Renal pelvis (tissue), 4 donors: ENCODE results near the gene NCS1. TPM values are rescaled to one million over a fixed set of nuclear protein-coding genes. Genes with fewer than 3 reads are reported as not detected.
"Not testable (repeated sequence)": the region's sequence is repeated elsewhere in the genome, so short reads cannot be mapped to it uniquely, and the experiment has no call there.

Experiments used
- DNase-seq: peaks from one replicate; pipeline ENCODE4 v3.0.0-alpha.2; 2013
- polyA plus RNA-seq, 3 donors: library from polyadenylated mRNA; unstranded; fragments of 120-200 nt; gene quantifications; one replicate each; pipeline ENCODE4 v1.2.1, GENCODE V29; 2013; ENCODE audit not compliant: insufficient read length in 3 of 3

Gene NCS1
- polyA plus RNA-seq, 3 donors, result 25.1 to 29.6 (median 27.7) TPM

DNA sequence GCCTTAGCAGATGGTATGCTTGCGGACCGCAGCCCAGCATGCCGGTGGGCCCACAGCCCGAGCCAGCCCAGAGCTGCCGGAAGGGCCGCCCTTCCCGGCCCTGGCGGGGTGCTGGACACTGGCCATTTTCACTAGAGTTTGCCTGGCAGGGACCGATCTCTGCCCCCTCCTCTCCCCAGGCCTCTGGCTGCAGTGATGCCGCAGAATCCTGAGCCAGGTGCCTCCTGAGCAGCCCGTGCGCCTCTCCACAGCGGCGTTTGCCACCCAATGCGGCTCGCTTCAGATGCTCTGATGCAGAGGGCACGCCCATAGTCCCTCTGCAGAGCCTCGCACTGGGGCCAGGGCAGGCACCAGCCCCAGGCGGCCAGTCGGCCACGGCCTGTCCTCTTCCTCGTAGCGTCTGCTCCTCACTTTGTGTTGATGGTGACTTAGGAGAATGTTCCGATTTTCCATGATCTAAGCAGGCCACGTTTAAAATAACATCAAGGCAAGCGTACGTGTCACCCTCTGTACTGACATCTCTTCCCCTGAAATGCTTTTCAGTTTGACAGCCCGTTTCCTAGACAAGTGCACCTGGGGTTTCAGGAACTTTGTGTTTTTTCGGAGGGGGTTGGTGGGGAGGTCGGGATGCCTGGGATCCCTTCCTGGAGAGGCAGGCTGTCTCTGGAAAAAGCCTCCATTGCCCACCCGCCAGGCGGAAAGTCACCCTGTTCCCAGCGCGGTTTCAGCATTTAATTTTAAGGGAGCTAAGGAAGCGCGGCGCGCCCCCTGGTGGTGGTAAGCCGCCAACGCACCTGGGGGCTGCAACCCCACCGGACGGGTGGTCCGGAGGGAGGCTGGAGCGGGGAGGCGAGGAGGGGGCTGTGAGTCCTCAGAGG, 63.6 kb downstream of the NCS1 start:
- peak; percentile 69 for DNase-seq

DNA sequence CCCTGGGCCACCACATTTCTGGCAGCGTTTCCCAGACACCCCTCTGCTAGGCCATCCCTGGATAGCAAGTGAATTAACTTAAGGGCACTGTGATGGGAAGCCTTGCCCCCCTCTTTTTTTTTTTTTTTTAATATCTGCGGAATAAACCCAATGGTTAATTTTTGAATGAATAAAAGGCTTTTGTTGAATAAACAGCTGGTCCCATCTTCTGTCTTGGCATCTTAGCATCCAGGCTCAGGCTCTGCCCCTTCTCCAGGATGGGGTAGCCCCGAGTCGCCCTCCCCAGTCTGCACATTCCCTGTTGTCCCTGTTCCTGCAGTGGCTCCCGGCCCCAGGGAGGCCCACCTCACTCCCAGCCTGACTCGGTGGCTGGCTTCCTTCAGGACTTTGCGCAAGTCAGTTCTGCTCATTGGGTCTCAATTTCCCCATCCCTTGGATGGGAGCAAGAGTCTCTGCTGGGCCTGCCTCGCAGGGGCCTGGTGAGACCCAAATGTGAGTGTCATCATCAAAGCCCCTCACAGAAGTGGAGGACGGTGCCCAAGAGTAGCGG, 64.3 kb downstream of the NCS1 start:
- DNase-seq, result no peak

DNA sequence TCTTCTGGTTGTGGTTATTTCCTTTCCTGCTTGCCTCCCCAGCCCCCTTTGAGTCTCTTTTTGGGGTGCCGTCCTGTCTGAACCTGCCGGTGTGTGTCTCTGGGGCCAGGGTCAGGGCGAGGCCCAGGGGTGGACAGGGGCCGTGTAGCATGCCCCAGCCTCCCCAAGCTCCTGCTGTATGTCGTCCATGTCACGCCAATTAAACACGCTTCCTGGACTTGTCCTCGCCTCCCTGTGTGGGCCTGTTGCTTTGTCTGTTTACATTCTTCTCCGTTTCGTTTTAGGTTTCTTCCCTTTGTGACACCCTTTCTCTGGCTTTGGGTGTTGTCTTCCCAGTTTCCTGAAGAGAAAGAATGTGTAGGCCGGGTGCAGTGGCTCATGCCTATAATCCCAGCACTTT, 64.9 kb downstream of the NCS1 start:
- no peak for DNase-seq

DNA sequence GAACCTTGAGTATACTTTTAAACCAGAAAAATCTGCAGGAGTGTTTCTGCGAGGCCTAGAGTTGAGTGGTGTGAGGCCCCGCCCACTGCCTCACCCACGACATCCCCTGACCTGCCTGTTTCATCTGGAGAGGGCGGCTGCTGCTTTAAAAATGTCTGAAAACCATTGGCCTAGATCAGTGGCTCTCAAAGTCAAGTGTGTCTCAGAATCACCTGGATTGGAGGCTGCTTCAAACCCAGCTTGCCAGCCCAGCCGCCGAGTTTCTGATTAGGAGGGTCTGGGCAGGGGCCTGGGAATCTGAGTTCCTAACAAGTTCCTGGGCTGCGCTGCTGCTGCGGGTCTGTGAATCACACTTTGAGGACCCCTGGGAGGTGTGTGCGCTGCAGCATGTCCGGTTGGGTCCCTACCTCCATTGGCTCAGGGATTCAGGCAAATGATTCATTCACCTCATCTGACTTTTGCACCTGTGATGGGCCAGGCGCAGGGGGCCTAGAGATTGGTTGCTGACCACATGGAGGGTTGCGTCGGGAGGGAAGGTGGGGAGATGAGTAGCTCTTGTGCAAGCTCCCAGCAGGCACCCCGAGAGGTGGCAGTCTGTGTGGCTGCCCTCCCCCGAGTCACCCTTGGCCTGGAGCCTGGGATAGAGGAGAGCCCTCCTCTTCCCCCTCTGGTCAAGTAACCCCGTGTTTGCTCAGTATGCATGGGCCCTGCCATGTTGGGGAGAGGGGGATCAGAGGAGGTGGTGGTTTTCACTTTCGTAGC, 65.7 kb downstream of the NCS1 start:
- no peak for DNase-seq

DNA sequence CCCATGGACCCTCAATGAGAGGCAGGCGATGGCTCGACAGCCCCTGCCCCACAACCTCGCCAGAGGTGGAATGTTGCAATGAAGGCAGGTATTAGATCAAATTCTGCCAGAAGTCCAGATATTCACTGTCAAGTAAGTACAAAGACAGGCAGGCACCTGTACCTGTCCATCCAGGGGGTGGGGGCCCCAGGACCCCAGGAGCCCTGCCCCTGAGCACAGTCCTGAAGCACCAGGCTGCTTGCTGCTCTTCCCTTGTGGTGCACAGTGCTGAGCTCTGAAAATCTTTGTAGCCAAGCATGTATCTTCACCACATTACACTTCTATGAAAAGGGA, 67.1 kb downstream of the NCS1 start:
- DNase-seq, result no peak

DNA sequence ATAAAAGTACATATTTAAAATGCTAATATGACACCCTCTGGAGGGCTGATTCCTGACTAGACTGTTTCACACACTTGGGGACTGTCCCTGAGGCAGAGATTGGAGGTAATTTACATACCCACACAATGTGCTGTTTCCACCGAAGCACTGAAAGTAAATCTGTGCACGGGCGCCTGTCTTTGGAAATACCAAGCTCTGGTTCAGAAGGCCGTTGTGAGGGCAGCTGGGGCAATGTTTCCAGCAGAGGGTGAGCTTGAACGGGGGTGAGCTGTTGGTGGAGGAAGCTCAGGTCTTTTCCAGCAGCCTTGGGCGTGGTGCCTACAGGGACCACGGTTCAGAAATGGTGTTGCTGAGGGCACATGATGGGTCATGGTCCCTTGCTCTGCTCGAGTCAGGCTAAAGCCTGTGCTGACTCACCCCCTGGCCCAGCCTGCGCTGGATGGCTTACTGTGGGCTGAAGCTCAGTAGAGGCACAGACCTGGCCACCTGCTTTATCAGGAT, 67.6 kb downstream of the NCS1 start:
- DNase-seq, result no peak

DNA sequence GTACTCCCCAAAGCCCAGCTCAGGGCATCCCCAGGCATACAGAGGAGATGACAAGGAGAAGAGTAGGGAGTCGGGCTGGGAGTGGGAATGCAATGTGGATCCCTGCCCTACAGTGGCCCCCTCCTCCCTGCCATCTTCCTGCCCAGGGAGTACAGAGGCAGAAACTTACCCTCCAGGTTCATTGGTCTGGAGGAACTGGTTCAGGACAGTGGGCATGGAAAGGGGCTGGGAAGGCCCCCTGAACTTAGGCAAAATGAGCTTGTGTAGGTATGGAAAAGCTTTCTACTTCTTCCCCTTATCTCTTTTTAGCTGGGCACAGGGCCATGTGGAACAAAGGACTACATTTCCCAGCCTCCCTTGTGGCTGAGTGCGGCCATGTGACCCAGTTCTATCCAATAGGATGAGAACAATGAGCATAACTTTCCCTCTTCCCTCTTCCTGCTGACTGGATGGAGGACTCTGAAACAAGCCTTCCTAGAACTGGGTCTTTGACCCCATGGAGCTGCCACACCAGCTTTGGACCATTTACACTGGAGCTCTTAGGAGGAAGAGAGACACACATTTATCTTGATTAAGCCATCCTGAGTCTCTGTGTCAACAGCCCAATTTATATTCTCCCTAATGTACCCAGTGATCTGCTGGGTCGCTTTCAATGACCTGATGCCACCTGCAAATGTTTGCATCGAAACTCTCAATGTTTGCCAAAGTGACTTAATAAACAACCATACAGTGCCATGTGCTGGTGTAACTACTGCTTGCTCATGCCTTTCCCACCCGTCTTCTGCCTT, 68.4 kb downstream of the NCS1 start:
- DNase-seq, result no peak

DNA sequence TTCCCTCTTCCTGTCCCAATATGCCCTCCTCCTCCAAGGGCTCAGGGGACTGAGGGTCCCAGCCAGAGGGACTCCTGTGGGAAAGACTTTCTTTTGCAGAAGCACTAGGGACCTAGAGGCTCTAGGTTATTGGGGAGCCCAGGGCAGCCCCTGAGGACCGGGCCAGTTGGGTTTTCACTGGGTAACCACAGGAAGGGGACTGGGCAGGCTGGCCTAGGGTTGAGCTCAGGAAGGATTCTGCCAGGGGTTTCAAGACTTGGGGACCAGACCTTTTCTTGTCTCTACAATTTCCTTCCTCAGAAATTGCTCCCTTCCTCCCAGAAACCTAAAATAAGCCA, 69.0 kb downstream of the NCS1 start:
- DNase-seq, result no peak

DNA sequence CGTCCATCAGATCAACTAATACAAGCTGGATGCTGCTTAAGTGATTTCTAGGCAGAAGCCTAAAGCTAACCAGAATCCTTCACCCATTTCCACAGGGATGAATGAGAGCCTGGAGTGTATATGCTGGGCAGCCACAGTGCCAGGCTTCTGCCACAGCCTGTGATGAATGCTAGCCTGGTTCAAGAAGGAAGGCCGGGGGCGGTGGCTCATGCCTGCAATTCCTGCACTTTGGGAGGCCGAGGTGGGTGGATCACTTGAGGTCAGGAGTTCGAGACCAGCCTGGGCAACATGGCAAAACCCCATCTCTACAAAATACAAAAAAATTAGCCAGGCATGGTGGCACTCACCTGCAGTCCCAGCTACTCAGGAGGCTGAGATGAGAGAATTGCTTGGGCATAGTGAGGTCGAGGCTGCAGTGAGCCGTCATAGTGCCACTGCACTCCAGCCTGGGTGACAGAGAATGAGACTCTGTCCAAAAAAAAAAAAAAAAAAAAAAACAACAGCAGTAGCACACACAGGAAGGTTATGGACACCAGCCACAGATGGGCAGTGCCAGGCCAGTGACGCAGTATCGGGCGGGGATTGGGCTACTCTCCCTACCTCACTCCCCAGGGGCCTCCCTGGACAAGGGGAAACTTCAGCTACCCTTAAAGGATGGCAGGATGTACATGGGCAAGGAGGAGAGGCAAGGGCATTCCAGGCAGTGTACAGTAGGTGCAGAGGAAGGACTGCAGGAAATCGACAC, 70.2 kb downstream of the NCS1 start:
- no peak for DNase-seq

DNA sequence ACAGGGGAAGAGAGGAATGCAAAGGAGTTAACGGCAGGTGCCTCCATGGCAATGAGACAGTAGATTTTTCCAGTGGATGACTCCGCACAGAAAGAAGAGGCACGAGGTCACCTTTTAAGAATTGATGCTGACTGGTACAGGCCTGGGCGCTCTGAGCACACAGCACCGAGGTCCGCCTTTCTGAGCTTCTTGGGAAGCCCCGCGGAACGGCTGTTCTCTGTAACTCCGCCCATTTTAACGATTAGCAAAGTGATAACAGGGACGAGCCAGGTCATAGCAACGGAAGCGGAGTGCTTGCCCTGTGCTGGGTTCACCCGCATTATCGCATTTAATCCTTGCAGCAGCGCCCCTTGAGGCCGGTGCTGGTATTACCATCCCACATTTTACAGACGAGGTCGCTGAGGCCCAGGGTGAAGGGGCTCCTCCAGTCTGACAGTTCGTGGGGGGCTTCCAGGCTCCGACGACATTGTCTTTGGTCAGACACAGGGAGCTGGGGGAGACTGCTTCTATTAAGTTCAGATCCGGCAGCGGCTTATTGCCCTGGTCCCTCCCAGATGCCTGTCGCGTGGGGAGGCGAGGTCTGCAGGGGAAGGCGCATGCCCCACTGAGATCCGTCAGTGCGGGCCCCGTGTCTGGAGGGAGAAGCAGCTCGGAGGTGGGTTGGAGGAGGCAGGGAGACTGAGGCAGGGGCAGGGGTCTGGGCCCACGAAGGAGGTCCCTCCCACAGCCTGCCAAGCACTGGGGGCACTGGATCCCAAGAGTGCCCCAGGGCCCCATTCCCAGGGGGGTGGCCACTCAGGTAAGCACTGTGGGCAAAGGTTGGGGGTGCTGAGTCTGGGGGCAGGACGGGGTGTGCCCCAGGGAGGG, 71.0 kb downstream of the NCS1 start:
- no peak for DNase-seq

DNA sequence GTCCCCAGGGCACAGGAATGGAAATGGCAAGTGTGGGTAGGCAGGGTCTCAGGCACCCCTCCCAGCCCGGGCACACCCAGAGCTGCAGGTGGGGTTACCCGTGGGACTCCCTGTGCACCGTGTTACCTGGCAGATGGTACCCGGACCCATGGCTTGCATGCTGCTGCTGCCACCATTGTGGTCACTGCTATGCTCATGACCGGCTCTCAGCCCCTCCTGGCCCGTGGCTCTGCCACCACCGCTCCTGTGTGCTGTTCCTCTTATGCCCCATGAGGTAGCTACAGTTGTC, 71.6 kb downstream of the NCS1 start:
- no peak for DNase-seq

DNA sequence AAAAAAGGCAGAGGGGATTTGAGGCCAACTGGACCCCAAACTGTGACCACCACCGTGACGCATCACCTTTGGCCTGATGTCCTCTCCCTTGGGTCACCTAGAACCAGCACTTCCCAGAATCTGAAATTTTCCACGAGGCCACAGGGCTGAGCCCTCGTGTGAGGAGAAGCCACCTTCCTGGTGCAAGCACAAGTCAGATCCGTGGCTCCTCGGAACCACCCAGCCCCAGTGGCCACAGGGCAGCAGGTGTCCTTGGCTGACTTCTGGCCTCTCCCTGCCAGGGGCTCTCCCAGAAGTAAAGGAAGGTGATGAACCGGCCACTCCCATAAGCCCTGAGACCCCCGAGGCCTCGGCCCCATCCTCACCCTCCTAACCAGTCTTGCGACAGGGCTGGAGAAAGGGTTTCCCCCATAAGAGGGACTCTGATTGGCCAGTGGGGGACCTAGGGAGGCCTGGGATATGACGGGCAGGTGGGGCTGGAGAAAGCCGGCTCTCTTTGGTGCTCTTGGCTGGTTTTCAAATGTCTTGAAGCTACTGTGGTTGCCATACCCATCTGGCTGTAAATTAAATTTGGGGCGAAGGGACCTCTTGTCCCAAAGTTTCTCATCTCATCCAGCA, 72.5 kb downstream of the NCS1 start:
- DNase-seq, result no peak

DNA sequence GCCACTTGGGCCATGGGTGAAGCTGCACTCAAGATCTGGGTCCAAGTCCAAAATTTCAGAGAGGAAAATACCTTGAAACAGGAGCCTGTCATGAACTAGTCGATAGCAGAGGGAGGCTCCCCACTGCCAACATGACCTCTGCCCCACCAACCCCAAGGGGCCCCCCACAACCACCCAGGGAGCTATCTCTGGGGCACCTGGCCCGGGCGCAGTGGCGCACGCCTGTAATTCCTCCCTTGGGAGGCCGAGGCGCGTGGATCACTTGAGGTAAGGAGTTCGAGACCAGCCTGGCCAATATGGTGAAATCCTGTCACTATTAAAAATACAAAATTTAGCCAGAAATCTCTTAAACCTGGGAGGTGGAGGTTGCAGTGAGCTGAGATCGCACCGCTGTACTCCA, 73.3 kb downstream of the NCS1 start:
- DNase-seq, result no peak

DNA sequence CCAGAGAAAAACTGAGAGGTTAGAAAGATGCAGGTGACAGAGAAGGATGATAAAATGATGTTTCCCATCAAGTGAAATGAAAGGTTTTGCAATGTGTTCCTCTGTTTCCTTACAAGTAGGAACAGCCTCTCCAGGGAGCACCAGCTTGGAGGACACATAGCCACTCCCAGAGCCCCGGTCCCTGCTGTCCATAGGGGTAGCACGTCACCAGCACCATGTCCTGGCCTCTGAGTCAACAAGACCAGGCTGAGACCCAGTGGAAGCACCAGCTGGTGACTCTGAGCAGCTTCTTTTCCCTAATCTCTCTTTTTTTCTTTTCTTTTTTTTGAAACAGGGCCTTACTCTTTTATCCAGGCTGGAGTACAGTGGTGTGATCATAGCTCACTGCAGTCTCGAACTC, 73.9 kb downstream of the NCS1 start:
- DNase-seq, result no peak

DNA sequence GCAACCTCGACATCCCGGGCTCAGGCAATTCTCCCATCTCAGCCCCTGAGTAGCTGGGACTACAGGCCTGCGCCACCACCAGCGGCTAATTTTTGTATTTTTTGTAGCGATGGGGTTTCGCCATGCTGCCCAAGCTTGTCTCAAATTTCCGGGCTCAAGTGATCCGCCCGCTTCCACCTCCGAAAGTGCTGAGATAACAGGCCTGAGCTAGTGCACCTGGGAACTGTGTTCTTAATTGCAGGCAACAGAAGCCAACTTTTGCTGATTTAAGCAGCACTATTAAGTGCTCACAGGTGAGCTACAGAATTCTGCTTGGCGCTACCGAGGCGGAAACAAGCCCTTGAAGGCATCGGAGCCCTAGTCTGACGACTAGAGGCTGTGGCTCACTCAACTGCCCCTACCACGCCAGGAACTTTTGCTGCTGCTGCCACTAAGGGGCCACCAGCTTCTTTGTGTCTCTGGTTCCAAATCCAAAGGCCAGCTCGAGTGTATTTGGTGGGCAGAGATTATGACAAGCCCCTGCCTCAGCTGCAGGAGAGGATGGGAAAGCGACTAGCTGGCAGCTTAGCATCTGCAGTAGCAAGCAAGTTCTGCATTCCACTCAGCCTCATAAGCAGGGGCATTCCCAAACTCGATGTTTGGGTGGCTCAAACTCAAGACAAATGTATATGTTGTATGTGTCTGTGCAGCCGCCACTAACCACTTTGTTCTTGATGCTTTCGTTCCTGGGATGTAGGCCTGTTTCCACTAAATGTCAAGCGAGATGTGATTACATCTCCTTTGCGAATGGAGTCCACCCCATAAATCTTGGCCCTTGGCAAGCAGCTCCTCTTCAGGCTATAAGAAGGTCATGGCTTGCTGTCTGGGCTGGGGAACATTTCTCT, 82.8 kb downstream of the NCS1 start:
- no peak for DNase-seq

DNA sequence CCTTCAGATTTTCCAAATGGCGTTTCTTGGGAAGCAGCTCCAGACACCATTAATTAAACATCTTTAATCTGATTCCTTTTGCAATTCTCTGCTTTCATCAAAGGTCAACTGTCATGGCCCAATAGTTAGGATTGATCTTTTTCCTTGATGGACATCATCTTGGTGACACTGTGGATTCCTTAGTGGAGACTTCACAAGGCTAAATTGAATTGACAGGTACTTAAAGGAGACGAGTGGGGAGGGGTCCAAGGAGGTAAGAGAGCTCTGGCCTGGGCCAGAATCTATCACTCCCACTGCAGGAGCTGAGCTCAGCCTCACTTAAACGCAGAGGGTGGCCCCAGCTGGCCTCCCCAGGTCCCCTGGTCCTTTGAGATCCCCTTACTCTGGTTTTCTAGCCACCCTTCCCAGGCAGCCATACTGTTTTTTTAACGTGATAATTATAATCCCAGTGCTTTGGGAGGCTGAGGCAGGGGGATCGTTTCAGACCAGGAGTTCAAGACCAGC, 83.5 kb downstream of the NCS1 start:
- no peak for DNase-seq

DNA sequence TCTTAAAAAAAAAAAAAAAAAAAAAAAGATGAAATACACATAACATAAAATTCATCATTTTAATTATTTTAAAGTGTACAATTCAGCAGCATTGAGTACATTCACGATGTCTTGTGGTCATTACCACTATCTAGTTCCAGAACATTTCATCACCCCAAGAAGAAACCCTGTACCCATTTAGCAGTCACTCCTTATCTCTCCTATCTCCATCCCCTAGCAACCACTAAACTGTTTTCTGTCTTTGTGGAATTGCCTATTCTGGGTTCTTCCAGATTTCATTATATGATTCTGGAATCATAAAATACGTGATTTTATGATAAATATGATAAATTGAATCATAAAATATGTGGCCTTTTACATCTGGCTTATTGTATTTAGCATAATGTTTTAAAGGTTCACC, 84.4 kb downstream of the NCS1 start:
- no peak for DNase-seq

DNA sequence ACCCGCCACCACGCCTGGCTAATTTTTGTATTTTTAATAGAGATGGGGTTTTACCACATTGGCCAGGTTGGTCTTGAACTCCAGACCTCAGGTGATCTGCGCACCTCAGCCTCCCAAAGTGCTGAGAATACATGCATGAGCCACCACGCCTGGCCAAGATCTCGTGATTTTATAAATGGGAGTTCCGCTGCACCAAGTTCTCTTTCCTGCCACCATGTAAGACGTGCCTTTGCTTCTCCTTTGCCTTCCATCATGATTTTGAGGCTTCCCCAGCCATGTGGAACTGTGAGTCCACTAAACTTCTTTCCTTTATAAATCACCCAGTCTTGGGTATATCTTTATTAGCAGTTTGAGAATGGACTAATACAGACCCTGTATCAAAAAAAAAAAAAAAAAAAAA, 85.9 kb downstream of the NCS1 start:
- not testable (repeated sequence) for DNase-seq

DNA sequence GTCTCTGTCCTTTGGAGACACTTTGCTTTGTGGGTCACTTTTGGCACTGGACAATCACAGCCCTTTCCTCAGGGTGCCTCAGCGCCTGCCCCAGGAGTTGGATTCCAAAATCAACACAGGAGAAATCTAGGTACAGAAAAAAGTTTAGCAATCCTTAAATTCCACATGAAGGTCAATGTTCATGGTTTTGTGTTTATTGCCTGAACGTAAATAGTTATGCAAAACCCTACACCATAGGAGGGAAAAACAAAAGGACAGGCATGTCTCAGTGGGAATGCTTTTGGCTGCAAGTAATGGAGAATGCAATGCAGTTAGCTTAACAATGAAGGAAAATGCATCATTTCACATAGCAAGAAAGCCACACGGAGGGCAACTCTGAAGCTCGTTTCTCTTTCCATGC, 86.8 kb downstream of the NCS1 start:
- no peak for DNase-seq
